IMR-90 (cell line): Measurements from ENCODE around the gene TRIML1. TPM values are rescaled to one million over a fixed set of nuclear protein-coding genes. Genes with fewer than 3 reads are reported as not detected.

Experiments used
- ATAC-seq: fragments of 200-7000 bp; cut with Tn5 transposase; 2 replicates; pipeline ENCODE4 v1.9.1; 2020; ENCODE audit warnings: low read depth, mild to moderate bottlenecking, moderate library complexity
- BruUV-seq: library from RNA; stranded (reverse); fragments of 400-500 nt; replicated peaks from 2 replicates; lab custom pipeline; 2021; lab: Mats Ljungman, UMichigan
- CTCF ChIA-PET: fragments of 300-600 bp; formaldehyde crosslinking; extraction: SDS; loops from one replicate; lab custom pipeline; 2021; ENCODE audit warnings: antibody characterized with exemption; lab: Yijun Ruan, JAX
- POLR2A ChIA-PET: fragments of 300-600 bp; sonication (Branson Sonifier 250); formaldehyde crosslinking; loops from one replicate; lab custom pipeline; 2022; ENCODE audit warnings: antibody characterized with exemption; ENCODE audit not compliant: unreplicated experiment; lab: Charles Lee
- DNase-seq: peaks from one replicate; pipeline ENCODE4 v3.0.0; 2013
- H2AFZ ChIP-seq: replicated peaks from 2 replicates; pipeline ENCODE3; 2013; ENCODE audit warnings: low read length, mild to moderate bottlenecking; ENCODE audit not compliant: poor library complexity
- H2AK5ac ChIP-seq: 2 replicates; pipeline ENCODE4 v1.6.1; 2013; ENCODE audit warnings: low read depth, low read length, inconsistent platforms
- H2AK9ac ChIP-seq: replicated peaks from 2 replicates; pipeline ENCODE3; 2013; ENCODE audit warnings: mild to moderate bottlenecking, low read depth, low read length, moderate library complexity; ENCODE audit not compliant: poor library complexity
- H2BK120ac ChIP-seq: 2 replicates; pipeline ENCODE4 v1.6.1; 2013; ENCODE audit warnings: low read depth, low read length, inconsistent platforms
- H2BK15ac ChIP-seq: 3 replicates; pipeline ENCODE4 v1.6.1; 2013; ENCODE audit warnings: low read depth, low read length, inconsistent platforms
- H2BK20ac ChIP-seq: 2 replicates; pipeline ENCODE4 v1.6.1; 2013; ENCODE audit warnings: low read depth, mild to moderate bottlenecking, inconsistent platforms, low read length, moderate library complexity
- H2BK5ac ChIP-seq: 2 replicates; pipeline ENCODE4 v1.6.1; 2013; ENCODE audit warnings: mild to moderate bottlenecking, low read depth, low read length, inconsistent platforms; ENCODE audit not compliant: poor library complexity, severe bottlenecking
- H3K14ac ChIP-seq: replicated peaks from 2 replicates; pipeline ENCODE4 v1.6.1; 2013; ENCODE audit warnings: low read depth, low read length, inconsistent platforms
- H3K18ac ChIP-seq: 2 replicates; pipeline ENCODE4 v1.6.1; 2013; ENCODE audit warnings: low read depth, low read length, control low read depth
- H3K23ac ChIP-seq: 2 replicates; pipeline ENCODE4 v1.6.1; 2013; ENCODE audit warnings: low read depth, low read length, inconsistent platforms
- H3K27ac ChIP-seq: 2 replicates; pipeline ENCODE4 v1.5.1; 2013; ENCODE audit warnings: mild to moderate bottlenecking, control low read depth, low read length; ENCODE audit not compliant: insufficient read depth
- H3K27me3 ChIP-seq: 2 replicates; pipeline ENCODE4 v1.6.1; 2013; ENCODE audit warnings: low read length; ENCODE audit not compliant: control insufficient read depth, insufficient read depth
- H3K36me3 ChIP-seq: 2 replicates; pipeline ENCODE4 v1.6.1; 2013; ENCODE audit warnings: low read length, mixed read lengths; ENCODE audit not compliant: control insufficient read depth, insufficient read depth
- H3K4ac ChIP-seq: 2 replicates; pipeline ENCODE4 v1.6.1; 2013; ENCODE audit warnings: low read depth, low read length, inconsistent platforms
- H3K4me1 ChIP-seq: 2 replicates; pipeline ENCODE4 v1.6.1; 2013; ENCODE audit warnings: low read length, mixed read lengths; ENCODE audit not compliant: control insufficient read depth, insufficient read depth
- H3K4me2 ChIP-seq: 2 replicates; pipeline ENCODE4 v1.6.1; 2013; ENCODE audit warnings: low read depth, mild to moderate bottlenecking, control low read depth, low read length, moderate library complexity
- H3K4me3 ChIP-seq: 2 replicates; pipeline ENCODE4 v1.5.1; 2013; ENCODE audit warnings: low read depth, mild to moderate bottlenecking, control low read depth, low read length, moderate library complexity; ENCODE audit not compliant: insufficient read depth
- H3K56ac ChIP-seq: 2 replicates; pipeline ENCODE4 v1.6.1; 2013; ENCODE audit warnings: low read length, inconsistent platforms; ENCODE audit not compliant: insufficient read depth; ENCODE audit errors: extremely low read depth
- H3K79me1 ChIP-seq, 2 experiments: 2 replicates each; pipeline ENCODE4 v1.6.1; 2013; ENCODE audit warnings: low read length in 2 of 2, inconsistent platforms in 1 of 2, low read depth in 1 of 2
- H3K9ac ChIP-seq: 2 replicates; pipeline ENCODE4 v1.6.1; 2013; ENCODE audit warnings: low read depth, low read length, control low read depth
- H3K9me1 ChIP-seq: 2 replicates; pipeline ENCODE4 v1.6.1; 2013; ENCODE audit warnings: low read length, inconsistent platforms; ENCODE audit not compliant: insufficient read depth
- H3K9me3 ChIP-seq: 2 replicates; pipeline ENCODE4 v1.6.1; 2013; ENCODE audit warnings: low read length; ENCODE audit not compliant: control insufficient read depth, insufficient read depth
- H4K20me1 ChIP-seq: 2 replicates; pipeline ENCODE4 v1.6.1; 2013; ENCODE audit warnings: low read length, inconsistent platforms; ENCODE audit not compliant: insufficient read depth
- H4K5ac ChIP-seq: 2 replicates; pipeline ENCODE4 v1.6.1; 2013; ENCODE audit warnings: mild to moderate bottlenecking, low read depth, low read length, control low read depth
- H4K8ac ChIP-seq, 2 experiments: 2 replicates each; pipeline ENCODE4 v1.6.1; 2013; ENCODE audit warnings: low read depth in 2 of 2, low read length in 2 of 2, control low read depth in 1 of 2, inconsistent platforms in 1 of 2
- H4K91ac ChIP-seq: 2 replicates; pipeline ENCODE4 v1.6.1; 2013; ENCODE audit warnings: low read depth, low read length, inconsistent platforms; ENCODE audit not compliant: insufficient read depth
- BHLHE40 ChIP-seq: fragments of 150-350 bp; IDR thresholded peaks from 2 replicates; pipeline ENCODE4 v1.6.1; 2016; ENCODE audit warnings: mild to moderate bottlenecking, low read depth, low read length
- CEBPB ChIP-seq: IDR thresholded peaks from 2 replicates; pipeline ENCODE4 v1.6.1; 2012; ENCODE audit warnings: low read depth, low read length, improper control_type of control experiment
- CHD1 ChIP-seq: IDR thresholded peaks from 2 replicates; pipeline ENCODE4 v1.6.1; 2012; ENCODE audit warnings: low read depth, low read length, improper control_type of control experiment
- CTCF ChIP-seq: conservative IDR thresholded peaks from 2 replicates; pipeline ENCODE4 v1.5.1; 2012; ENCODE audit warnings: mild to moderate bottlenecking, low read depth, low read length, improper control_type of control experiment
- ELK1 ChIP-seq: fragments of 150-350 bp; IDR thresholded peaks from 2 replicates; pipeline ENCODE4 v1.6.1; 2016; ENCODE audit warnings: low read depth, mild to moderate bottlenecking, low read length, moderate library complexity, borderline replicate concordance
- FOS ChIP-seq: fragments of 150-350 bp; IDR thresholded peaks from 2 replicates; pipeline ENCODE4 v1.6.1; 2016; ENCODE audit warnings: low read depth, low read length
- MAFK ChIP-seq: IDR thresholded peaks from 2 replicates; pipeline ENCODE4 v1.6.1; 2012; ENCODE audit warnings: low read depth, low read length, improper control_type of control experiment
- MAZ ChIP-seq: IDR thresholded peaks from 2 replicates; pipeline ENCODE4 v1.6.1; 2012; ENCODE audit warnings: low read depth, mild to moderate bottlenecking, low read length, improper control_type of control experiment, moderate library complexity, borderline replicate concordance
- MXI1 ChIP-seq: IDR thresholded peaks from 2 replicates; pipeline ENCODE4 v1.6.1; 2012; ENCODE audit warnings: low read depth, mild to moderate bottlenecking, low read length, moderate library complexity, borderline replicate concordance
- NFE2L2 ChIP-seq: fragments of 150-350 bp; IDR thresholded peaks from 2 replicates; pipeline ENCODE4 v1.6.1; 2016; ENCODE audit warnings: low read depth, mild to moderate bottlenecking, low read length
- POLR2A ChIP-seq: IDR thresholded peaks from 2 replicates; pipeline ENCODE4 v1.6.1; 2012; ENCODE audit warnings: mild to moderate bottlenecking, low read depth, low read length
- RAD21 ChIP-seq: IDR thresholded peaks from 2 replicates; pipeline ENCODE4 v1.6.1; 2012; ENCODE audit warnings: low read length, improper control_type of control experiment
- RCOR1 ChIP-seq: IDR thresholded peaks from 2 replicates; pipeline ENCODE4 v1.6.1; 2012; ENCODE audit warnings: mild to moderate bottlenecking, low read length, improper control_type of control experiment; ENCODE audit not compliant: insufficient replicate concordance
- RFX5 ChIP-seq: IDR thresholded peaks from 2 replicates; pipeline ENCODE4 v1.8.0; 2012; ENCODE audit warnings: low read depth, mild to moderate bottlenecking, low read length, moderate library complexity
- SMC3 ChIP-seq: fragments of 150-350 bp; IDR thresholded peaks from 2 replicates; pipeline ENCODE4 v1.6.1; 2016; ENCODE audit warnings: low read depth, mild to moderate bottlenecking, antibody characterized with exemption, low read length, moderate library complexity
- USF2 ChIP-seq: fragments of 150-350 bp; IDR thresholded peaks from 2 replicates; pipeline ENCODE4 v1.6.1; 2017; ENCODE audit warnings: mild to moderate bottlenecking, antibody characterized with exemption, low read length, low read depth
- WGBS, 2 experiments: methylation state at CpG; one replicate each; pipeline versions ENCODE4 v1.1.5 to v1.1.7; 2013; ENCODE audit warnings: missing lambda C conversion rate in 2 of 2; ENCODE audit not compliant: insufficient read length in 1 of 2; ENCODE audit errors: extremely low coverage in 2 of 2; 5-methylcytosine and 5-hydroxymethylcytosine counted together
- dilution Hi-C: fragments of 300-500 bp; cut with HindIII; formaldehyde crosslinking; loops from one replicate; pipeline ENCODE4 v1.14.3; 2018; ENCODE audit warnings: low sequenced_read_pairs; ENCODE audit not compliant: unreplicated experiment
- in situ Hi-C: fragments of 300-500 bp; cut with MboI; formaldehyde crosslinking; loops from 3 replicates; pipeline ENCODE4 v1.14.3; 2019; ENCODE audit warnings: low sequenced_read_pairs, inconsistent platforms, mixed read lengths
- intact Hi-C: fragments of 100-400 bp; cut with micrococcal nuclease; formaldehyde crosslinking; loops from 2 replicates; pipeline ENCODE4 v1.10.0; 2022
- polyA plus RNA-seq, 3 experiments: library from polyadenylated mRNA; depleted of rRNA; stranded (reverse); fragments of >200 nt; gene quantifications; 2 replicates each; pipeline ENCODE4 v1.2.3, GENCODE V29; 2012; ENCODE audit warnings: low replicate concordance in 1 of 3
- total RNA-seq: library from RNA; depleted of rRNA; stranded (reverse); fragments of >200 nt; gene quantifications from 2 replicates; pipeline ENCODE4 v1.2.3, GENCODE V29; 2012

The TRIML1 gene
- total and polyA plus RNA-seq, 2 of the 4 experiments (the other 2 are of a cell fraction), result not detected

GRCh38 chr4:188130355-188130754 is 8.9 kb upstream of the TRIML1 start:
- dilution Hi-C loops, result no loop called here
- no peak overlapping the region for H3K14ac ChIP-seq
- H3K36me3 ChIP-seq, result no peaks in the 10 kb centered on the region
- H4K91ac ChIP-seq, result no peak overlapping the region
- H3K18ac ChIP-seq, result no peak overlapping the region
- H2BK5ac ChIP-seq, result no peak overlapping the region
- in situ Hi-C loops, result no loop called here
- no peak for DNase-seq
- no peak overlapping the region for H3K4me3 ChIP-seq
- H2BK15ac ChIP-seq, result no peak overlapping the region
- intact Hi-C loops, result no loop called here
- H4K5ac ChIP-seq, result no peak overlapping the region
- H3K4me1 ChIP-seq, result peaks cover 7% of the 10 kb centered on the region
- H2AK9ac ChIP-seq, result no peak overlapping the region
- no peaks in the 10 kb centered on the region for H4K20me1 ChIP-seq
- H3K9ac ChIP-seq, result no peak overlapping the region
- no peak overlapping the region for H4K8ac ChIP-seq
- no peak for ATAC-seq
- no CpG with 5 or more reads among the region's 4 CpGs for WGBS, 2 experiments
- H2AK5ac ChIP-seq, result no peak overlapping the region
- TF ChIP-seq RFX5 (no peak), SMC3 (no peak), MAZ (no peak), BHLHE40 (no peak), USF2 (no peak), RAD21 (no peak), FOS (no peak), CTCF (no peak), MAFK (no peak), CEBPB (no peak), ELK1 (no peak), RCOR1 (no peak), POLR2A (no peak), MXI1 (no peak), NFE2L2 (no peak), CHD1 (no peak)
- no peak overlapping the region for H2AFZ ChIP-seq
- no peak overlapping the region for H3K23ac ChIP-seq
- H3K9me1 ChIP-seq, result no peaks in the 10 kb centered on the region
- BruUV-seq, result no TSS peak
- no peak overlapping the region for H3K4ac ChIP-seq
- H2BK120ac ChIP-seq, result no peak overlapping the region
- no peaks in the 10 kb centered on the region for H3K27me3 ChIP-seq
- H3K27ac ChIP-seq, result no peak overlapping the region
- no peak overlapping the region for H3K4me2 ChIP-seq
- CTCF ChIA-PET, result no interaction called here
- H3K9me3 ChIP-seq, result no peaks in the 10 kb centered on the region
- H3K56ac ChIP-seq, result no peak overlapping the region
- H2BK20ac ChIP-seq, result no peak overlapping the region
- POLR2A ChIA-PET, result no interaction called here
- no peaks in the 10 kb centered on the region for H3K79me1 ChIP-seq
